HEK293T (cell line): Measurements from ENCODE around the gene MYH14.

Source experiments
- ARNT ChIP-seq: fragments of 450-650 bp; IDR thresholded peaks from 2 replicates; pipeline ENCODE4 v1.6.1; 2017; ENCODE audit warnings: mild to moderate bottlenecking
- FOXA1 ChIP-seq: fragments of 450-650 bp; IDR thresholded peaks from 2 replicates; pipeline ENCODE4 v1.6.1; 2016; ENCODE audit warnings: mild to moderate bottlenecking
- FOXK2 ChIP-seq: fragments of 450-650 bp; IDR thresholded peaks from 2 replicates; pipeline ENCODE4 v1.6.1; 2016; ENCODE audit warnings: mild to moderate bottlenecking
- L3MBTL2 ChIP-seq: fragments of 450-650 bp; conservative IDR thresholded peaks from 2 replicates; pipeline ENCODE4 v1.6.1; 2016; ENCODE audit warnings: mild to moderate bottlenecking
- SP1 ChIP-seq: fragments of 450-650 bp; IDR thresholded peaks from 2 replicates; pipeline ENCODE4 v1.6.1; 2017
- SUZ12 ChIP-seq: fragments of 450-650 bp; IDR thresholded peaks from 2 replicates; pipeline ENCODE4 v1.6.1; 2016; ENCODE audit warnings: mild to moderate bottlenecking
- ZNF384 ChIP-seq: fragments of 450-650 bp; IDR thresholded peaks from 2 replicates; pipeline ENCODE4 v1.6.1; 2016

- TF ChIP-seq SUZ12: no peak
- TF ChIP-seq ARNT: no peak
- no peak for TF ChIP-seq FOXA1
- TF ChIP-seq SP1: no peak
- no peak for TF ChIP-seq ZNF384
- TF ChIP-seq L3MBTL2: no peak
- no peak for TF ChIP-seq FOXK2
Observed at GRCh38 chr19:50233308-50233910, 30.0 kb downstream of the MYH14 start.
